GM12878 (cell line): ENCODE measurements around the gene DMAP1. TPM values are rescaled to one million over a fixed set of nuclear protein-coding genes. Genes with fewer than 3 reads are reported as not detected.

Experiments
- ATAC-seq: fragments of 200-7000 bp; cut with Tn5 transposase; 3 replicates; pipeline ENCODE4 v1.9.1; 2020; ENCODE audit warnings: mild to moderate bottlenecking, moderate library complexity
- BruUV-seq: library from RNA; stranded (reverse); fragments of 400-500 nt; replicated peaks from 2 replicates; lab custom pipeline; 2021; lab: Mats Ljungman, UMichigan
- CTCF ChIA-PET: fragments of 300-600 bp; sonication (Branson Sonifier 250); formaldehyde crosslinking; extraction: SDS; loops from one replicate; lab custom pipeline; 2021; ENCODE audit warnings: inconsistent platforms; lab: Yijun Ruan, JAX
- POLR2A ChIA-PET: fragments of 350-600 bp; formaldehyde crosslinking; extraction: SDS; loops from one replicate; lab custom pipeline; 2021; ENCODE audit warnings: inconsistent platforms; lab: Charles Lee
- RAD21 ChIA-PET: fragments of 300-600 bp; sonication (Branson Sonifier 250); formaldehyde crosslinking; loops from one replicate; lab custom pipeline; 2023; ENCODE audit warnings: antibody characterized with exemption; ENCODE audit not compliant: unreplicated experiment; lab: Charles Lee
- SMC1A ChIA-PET: fragments of 300-600 bp; sonication (Branson Sonifier 250); formaldehyde crosslinking; loops from one replicate; lab custom pipeline; 2023; ENCODE audit not compliant: unreplicated experiment, uncharacterized antibody; lab: Charles Lee
- DNase-seq: peaks from one replicate; pipeline ENCODE4 v3.0.0-alpha.2; 2011; ENCODE audit warnings: low read depth, low spot score
- FAIRE-seq: peaks from 3 replicates; lab custom pipeline; 2011; peaks lifted over from hg19 to GRCh38; lab: Jason Lieb, UNC
- H2AFZ ChIP-seq: 2 replicates; pipeline ENCODE4 v1.6.0; 2011; ENCODE audit warnings: low read depth, low read length, control low read depth; ENCODE audit not compliant: control insufficient read depth
- H3K27ac ChIP-seq: 2 replicates; pipeline ENCODE4 v1.5.1; 2011; ENCODE audit warnings: control low read depth; ENCODE audit not compliant: control insufficient read depth, insufficient read depth
- H3K27me3 ChIP-seq, 2 experiments: replicated peaks in 1 of 2; 2 replicates each; pipeline versions ENCODE4 v1.6.0 to v1.6.1; 2011; ENCODE audit warnings: low read length in 1 of 2; ENCODE audit not compliant: control insufficient read depth in 2 of 2, insufficient read depth in 2 of 2
- H3K36me3 ChIP-seq, 2 experiments: 2 replicates each; pipeline ENCODE4 v1.5.1; 2011; ENCODE audit warnings: low read length in 1 of 2; ENCODE audit not compliant: control insufficient read depth in 2 of 2, insufficient read depth in 2 of 2
- H3K4me1 ChIP-seq: 2 replicates; pipeline ENCODE4 v1.6.1; 2011; ENCODE audit warnings: mild to moderate bottlenecking, low read length, moderate library complexity, mixed read lengths; ENCODE audit not compliant: control insufficient read depth, insufficient read depth
- H3K4me2 ChIP-seq: 2 replicates; pipeline ENCODE4 v1.6.0; 2011; ENCODE audit warnings: control low read depth; ENCODE audit not compliant: control insufficient read depth, insufficient read depth
- H3K4me3 ChIP-seq: fragments of 200-600 bp; sonication (generic); 2 replicates; pipeline ENCODE4 v1.5.1; 2016
- H3K79me2 ChIP-seq: 2 replicates; pipeline ENCODE4 v1.6.0; 2011; ENCODE audit warnings: low read length; ENCODE audit not compliant: control insufficient read depth, insufficient read depth
- H3K9ac ChIP-seq: 2 replicates; pipeline ENCODE4 v1.8.0; 2011; ENCODE audit warnings: low read length, control low read depth, mixed read lengths; ENCODE audit not compliant: control insufficient read depth, insufficient read depth
- H3K9me3 ChIP-seq: replicated peaks from 3 replicates; pipeline ENCODE4 v1.5.1; 2011; ENCODE audit warnings: mild to moderate bottlenecking, low read length; ENCODE audit not compliant: control insufficient read depth, insufficient read depth
- H4K20me1 ChIP-seq: 2 replicates; pipeline ENCODE4 v1.6.0; 2011; ENCODE audit not compliant: control insufficient read depth, insufficient read depth
- ATF7 ChIP-seq: fragments of 450-650 bp; IDR thresholded peaks from 2 replicates; pipeline ENCODE4 v1.6.1; 2016; ENCODE audit warnings: low read depth, mild to moderate bottlenecking
- BCLAF1 ChIP-seq: fragments of 450-650 bp; IDR thresholded peaks from 2 replicates; pipeline ENCODE4 v1.6.1; 2017; ENCODE audit warnings: antibody characterized with exemption, mild to moderate bottlenecking, moderate library complexity
- BHLHE40 ChIP-seq, 2 experiments: fragments of 450-650 bp in 1 of 2; IDR thresholded peaks; 2 replicates each; pipeline ENCODE4 v1.6.1; 2011 to 2017; ENCODE audit warnings: low read depth in 2 of 2, borderline replicate concordance in 1 of 2, improper control_type of control experiment in 1 of 2, low read length in 1 of 2, mild to moderate bottlenecking in 1 of 2
- CREM ChIP-seq: IDR thresholded peaks from 2 replicates; pipeline ENCODE4 v1.6.1; 2014; ENCODE audit warnings: antibody characterized with exemption, low read depth
- E2F4 ChIP-seq: IDR thresholded peaks from 2 replicates; pipeline ENCODE4 v1.6.1; 2012; ENCODE audit warnings: low read depth, low read length, improper control_type of control experiment
- FOXM1 ChIP-seq: IDR thresholded peaks from 2 replicates; pipeline ENCODE4 v1.6.1; 2012; ENCODE audit warnings: low read depth, mild to moderate bottlenecking, inconsistent platforms, low read length, moderate library complexity
- KLF5 ChIP-seq: fragments of 450-650 bp; IDR thresholded peaks from 2 replicates; pipeline ENCODE4 v1.6.1; 2014; ENCODE audit warnings: mild to moderate bottlenecking; ENCODE audit not compliant: partially characterized antibody
- MEF2B ChIP-seq: fragments of 450-650 bp; IDR thresholded peaks from 2 replicates; pipeline ENCODE4 v1.6.1; 2018; ENCODE audit warnings: mild to moderate bottlenecking, moderate library complexity; ENCODE audit not compliant: partially characterized antibody, poor library complexity, severe bottlenecking
- MTA2 ChIP-seq: fragments of 450-650 bp; IDR thresholded peaks from 2 replicates; pipeline ENCODE4 v1.6.1; 2016; ENCODE audit warnings: low read depth, mild to moderate bottlenecking, moderate library complexity
- MXI1 ChIP-seq: fragments of 150-350 bp; IDR thresholded peaks from 2 replicates; pipeline ENCODE4 v1.6.1; 2011; ENCODE audit warnings: low read depth, mild to moderate bottlenecking, inconsistent platforms, low read length, improper control_type of control experiment
- MYC ChIP-seq: IDR thresholded peaks from 2 replicates; pipeline ENCODE4 v1.6.1; 2011; ENCODE audit warnings: mild to moderate bottlenecking, low read length, moderate library complexity, inconsistent platforms; ENCODE audit not compliant: insufficient read depth, insufficient replicate concordance, insufficient read length, severe bottlenecking
- PAX8 ChIP-seq: fragments of 450-650 bp; IDR thresholded peaks from 2 replicates; pipeline ENCODE4 v1.6.1; 2017; ENCODE audit warnings: mild to moderate bottlenecking, moderate library complexity
- POLR2AphosphoS2 ChIP-seq: IDR thresholded peaks from 2 replicates; pipeline ENCODE4 v1.6.1; 2011; ENCODE audit warnings: low read depth, mild to moderate bottlenecking, low read length, improper control_type of control experiment, moderate library complexity
- RAD51 ChIP-seq: fragments of 450-650 bp; IDR thresholded peaks from 2 replicates; pipeline ENCODE4 v1.6.1; 2016; ENCODE audit warnings: moderate library complexity, mild to moderate bottlenecking, inconsistent platforms
- SMAD1 ChIP-seq: fragments of 450-650 bp; IDR thresholded peaks from 2 replicates; pipeline ENCODE4 v1.6.1; 2018; ENCODE audit warnings: mild to moderate bottlenecking, low read depth; ENCODE audit not compliant: partially characterized antibody
- WRNIP1 ChIP-seq: IDR thresholded peaks from 2 replicates; pipeline ENCODE4 v1.6.1; 2011; ENCODE audit warnings: low read depth, low read length, improper control_type of control experiment, borderline replicate concordance
- ZBED1 ChIP-seq: IDR thresholded peaks from 2 replicates; pipeline ENCODE4 v1.6.1; 2016; ENCODE audit warnings: borderline replicate concordance
- WGBS: methylation state at CpG from one replicate; pipeline ENCODE4 v1.1.6; 2016; ENCODE audit warnings: low lambda C conversion rate; ENCODE audit not compliant: insufficient replicate concordance, insufficient coverage; ENCODE audit errors: missing lambda C conversion rate; 5-methylcytosine and 5-hydroxymethylcytosine counted together
- in situ Hi-C: fragments of 300-500 bp; cut with MboI; formaldehyde crosslinking; loops from 9 replicates; pipeline ENCODE4 v1.14.3; 2018; ENCODE audit warnings: mixed read lengths
- intact Hi-C: fragments of 100-400 bp; cut with micrococcal nuclease; formaldehyde crosslinking; loops from one replicate; pipeline ENCODE4 v1.14.2; 2022; ENCODE audit not compliant: unreplicated experiment
- polyA plus RNA-seq, 11 experiments: library from polyadenylated mRNA; depleted of rRNA in 4 of 11; unstranded in 6 of 11; stranded (reverse) in 5 of 11; fragments of >200 nt; fragmentation: Nextera tagmentation in 4 of 11; fragmentation: Illumina TruSeq in 1 of 11; extraction: Ambion mirVana in 4 of 11; extraction: Trizol in 1 of 11; gene quantifications; 1 replicate in 1 of 11; 2 replicates in 10 of 11; pipeline versions ENCODE4 v1.2.1 to v1.2.3, GENCODE V29; 2011 to 2016; ENCODE audit warnings: inconsistent platforms in 2 of 11, missing spikeins in 2 of 11, low read depth in 1 of 11
- total RNA-seq, 4 experiments: library from RNA; depleted of rRNA in 3 of 4; stranded (reverse); fragments of >200 nt in 3 of 4; fragmentation: Illumina TruSeq in 1 of 4; extraction: Trizol in 1 of 4; gene quantifications; 2 replicates each; pipeline versions ENCODE4 v1.2.1 to v1.2.3, GENCODE V29; 2013 to 2021

DMAP1 gene
- total and polyA plus RNA-seq, 10 of the 15 experiments (the other 5 are each of a cell fraction or from before 2014, with no cell fraction given) = 1.9 to 59.1 (median 37.7) TPM

GRCh38 chr1:44261171-44261817, 48.0 kb downstream of the DMAP1 start:
- ChIA-PET CTCF (interaction anchor here (0.7 kb wide), 1 partner anchor 635 kb away, joined by 3 read pairs; no protein-coding TSS in a partner anchor), RAD21 (no interaction called here), POLR2A (interaction anchor here (0.5 kb wide), 1 partner anchor 63 kb away, joined by 4 read pairs; no protein-coding TSS in a partner anchor), SMC1A (no interaction called here)
- intact Hi-C loops (no loop called here), in situ Hi-C loops (no loop called here)
- H3K4me2 ChIP-seq = no peak overlapping the region
- H2AFZ ChIP-seq = no peak overlapping the region
- no peak overlapping the region for H3K9ac ChIP-seq
- WGBS = 93% methylated on average over 27 of the region's 27 CpGs
- TF ChIP-seq KLF5 = no peak
- TF ChIP-seq ATF7 = no peak
- TF ChIP-seq MYC = no peak
- TF ChIP-seq POLR2AphosphoS2 = no peak
- TF ChIP-seq E2F4 = no peak
- TF ChIP-seq BCLAF1 = no peak
- TF ChIP-seq PAX8 = no peak
- no peak for TF ChIP-seq RAD51
- no peak for TF ChIP-seq FOXM1
- TF ChIP-seq ZBED1 = no peak
- TF ChIP-seq MTA2 = no peak
- TF ChIP-seq MEF2B = no peak
- TF ChIP-seq BHLHE40 (IDR thresholded peaks at IDR 0.05; ENCODE audit: borderline replicate concordance in 1 of 2, low read depth in 2 of 2, low read length in 1 of 2) = no peak
- TF ChIP-seq CREM = no peak
- no peak for TF ChIP-seq WRNIP1
- TF ChIP-seq SMAD1 = no peak
- no peak for TF ChIP-seq MXI1
- ATAC-seq = no peak
- FAIRE-seq = no peak
- BruUV-seq = no TSS peak
- no peaks in the 10 kb centered on the region for H4K20me1 ChIP-seq
- no peak overlapping the region for H3K4me3 ChIP-seq
- no peaks in the 10 kb centered on the region for H3K9me3 ChIP-seq
- no peaks in the 10 kb centered on the region for H3K27me3 ChIP-seq
- H3K27ac ChIP-seq = no peak overlapping the region
- H3K36me3 ChIP-seq = peaks cover 0 to 2% of the 10 kb centered on the region in 2 experiments; a peak in 3 of 4 replicates
- H3K4me1 ChIP-seq = no peaks in the 10 kb centered on the region
- no peaks in the 10 kb centered on the region for H3K79me2 ChIP-seq
- DNase-seq = no peak
